Cortex of kidney (tissue), 1 donor: ENCODE data around the gene TOM1L1.

ENCODE experiments used
- DNase-seq: peaks from one replicate; lab custom pipeline; 2025; lab: John Stamatoyannopoulos, UW

Gene TOM1L1

GRCh38 chr17:54899201-54899600, 1.5 kb upstream of the TOM1L1 start:
- DNase-seq = no peak

GRCh38 chr17:54899721-54900456, 763 bp upstream of the TOM1L1 start:
- no peak for DNase-seq

DNA sequence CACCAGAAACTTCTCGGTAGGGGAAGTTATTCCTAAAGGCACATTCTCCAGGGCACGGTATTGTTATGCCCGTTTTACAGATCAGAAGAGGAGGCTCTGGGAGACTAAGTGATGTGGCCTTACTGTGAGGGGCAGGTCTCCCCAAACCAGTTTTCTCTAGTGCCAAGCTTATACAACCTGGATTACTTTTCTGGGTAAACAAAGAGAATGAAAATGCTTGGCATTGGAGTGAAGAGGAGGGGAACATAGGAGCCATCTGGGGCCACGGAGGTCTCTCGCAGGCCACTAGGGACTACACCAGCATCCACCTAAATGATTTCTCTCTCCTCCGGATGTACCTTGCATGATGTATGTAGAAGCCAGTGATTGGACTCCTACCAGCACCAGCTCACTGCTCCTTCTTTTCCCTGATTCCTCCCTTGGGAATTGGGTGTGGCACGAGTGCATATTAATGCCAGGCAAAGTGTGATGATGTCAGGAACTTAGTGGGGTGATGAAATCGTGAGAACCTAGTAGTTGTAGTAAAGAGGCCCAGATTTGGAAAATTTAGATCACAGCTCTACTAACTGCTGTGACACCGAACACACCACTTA, 674 bp downstream of the TOM1L1 start:
- DNase-seq = no peak

DNA sequence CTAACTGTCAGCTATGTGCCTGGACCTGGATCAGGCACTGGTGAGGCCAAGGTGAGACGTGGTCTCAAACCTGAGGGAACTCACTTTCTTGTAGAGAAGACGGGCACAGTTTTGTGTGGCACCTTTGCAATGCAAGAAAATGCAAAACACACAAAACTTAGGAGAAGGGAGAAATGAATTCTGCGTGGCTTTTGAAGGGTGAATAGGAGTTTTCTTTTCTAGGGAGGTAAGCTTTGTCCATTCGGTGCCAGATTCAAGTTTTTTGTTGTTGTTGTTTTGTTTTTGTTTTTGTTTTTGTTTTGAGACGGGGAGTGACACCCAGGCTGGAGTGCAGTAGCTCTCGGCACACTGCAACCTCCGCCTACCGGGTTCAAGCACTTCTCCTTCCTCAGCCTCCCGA, 1.4 kb downstream of the TOM1L1 start:
- DNase-seq = no peak

GRCh38 chr17:54902611-54903010, 2.0 kb downstream of the TOM1L1 start:
- no peak for DNase-seq

GRCh38 chr17:54903375-54903774, 2.7 kb downstream of the TOM1L1 start:
- DNase-seq = no peak

GRCh38 chr17:54906683-54907082, 6.0 kb downstream of the TOM1L1 start:
- no peak for DNase-seq

- no peak for DNase-seq
Measured at GRCh38 chr17:54907376-54907775, 6.7 kb downstream of the TOM1L1 start.

GRCh38 chr17:54909766-54910165, 9.1 kb downstream of the TOM1L1 start:
- DNase-seq = no peak

- no peak for DNase-seq
Measured at GRCh38 chr17:54916721-54917120, 16.1 kb downstream of the TOM1L1 start.

DNA sequence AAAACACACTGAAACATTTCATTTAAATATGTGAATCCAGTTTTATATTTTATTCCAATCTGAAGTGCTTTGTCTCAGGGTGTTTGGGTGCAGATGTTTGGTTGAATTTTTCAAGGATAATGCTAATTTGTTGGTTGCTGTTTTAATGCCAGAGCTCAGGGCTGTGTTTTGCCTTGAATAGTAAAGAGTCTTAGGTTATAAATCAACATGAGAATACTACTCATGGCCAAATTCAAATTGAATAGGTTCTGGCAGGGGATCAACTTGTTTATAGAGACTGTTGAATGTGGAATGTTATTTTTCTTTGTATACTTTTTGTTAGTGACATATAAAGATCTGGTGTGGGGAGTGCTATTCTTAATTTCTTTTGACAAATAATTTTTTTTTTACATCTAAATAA, 18.8 kb downstream of the TOM1L1 start:
- DNase-seq = no peak

DNA sequence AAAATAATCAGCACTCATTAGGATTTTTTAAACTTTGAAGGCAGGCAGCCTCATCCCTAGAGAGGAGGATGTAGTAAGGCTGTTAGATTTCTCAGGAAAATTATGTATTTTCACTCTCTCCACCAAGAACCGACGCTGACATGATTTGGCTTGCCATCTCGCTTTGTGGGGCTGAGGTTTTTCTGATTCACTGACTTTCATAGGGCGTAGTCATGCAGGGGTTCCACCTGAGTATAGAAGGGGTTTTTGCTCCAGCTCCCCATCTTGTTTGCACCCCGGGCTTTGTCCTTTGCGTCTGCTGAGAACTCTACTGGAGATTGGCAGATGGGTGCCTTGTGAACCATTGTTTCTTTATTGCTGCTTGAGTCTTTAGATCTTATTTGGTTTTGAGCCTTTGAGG, 20.2 kb downstream of the TOM1L1 start:
- DNase-seq = no peak

DNA sequence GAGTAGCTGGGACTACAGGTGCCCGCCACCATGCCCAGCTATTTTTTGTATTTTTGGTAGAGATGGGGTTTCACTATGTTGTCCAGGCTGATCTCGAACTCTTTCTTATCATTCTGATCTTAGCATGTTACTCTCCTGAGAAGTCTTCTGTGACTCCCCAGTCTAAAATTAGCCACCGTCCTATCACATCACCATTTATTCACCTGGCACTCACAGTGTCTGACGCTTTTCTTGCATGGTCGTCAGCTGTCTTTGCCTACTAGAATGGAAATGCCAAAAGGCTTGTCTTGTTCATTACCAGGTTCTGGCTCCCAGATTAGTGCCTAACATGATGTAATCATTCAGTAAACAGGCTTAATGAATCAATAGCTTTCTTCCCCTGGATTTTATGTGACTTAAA, 23.8 kb downstream of the TOM1L1 start:
- no peak for DNase-seq

GRCh38 chr17:54927525-54927924, 26.9 kb downstream of the TOM1L1 start:
- DNase-seq = no peak

GRCh38 chr17:54932711-54933110, 32.1 kb downstream of the TOM1L1 start:
- no peak for DNase-seq

GRCh38 chr17:54933921-54934320, 33.3 kb downstream of the TOM1L1 start:
- DNase-seq = no peak

GRCh38 chr17:54935471-54935870, 34.8 kb downstream of the TOM1L1 start:
- DNase-seq = no peak

DNA sequence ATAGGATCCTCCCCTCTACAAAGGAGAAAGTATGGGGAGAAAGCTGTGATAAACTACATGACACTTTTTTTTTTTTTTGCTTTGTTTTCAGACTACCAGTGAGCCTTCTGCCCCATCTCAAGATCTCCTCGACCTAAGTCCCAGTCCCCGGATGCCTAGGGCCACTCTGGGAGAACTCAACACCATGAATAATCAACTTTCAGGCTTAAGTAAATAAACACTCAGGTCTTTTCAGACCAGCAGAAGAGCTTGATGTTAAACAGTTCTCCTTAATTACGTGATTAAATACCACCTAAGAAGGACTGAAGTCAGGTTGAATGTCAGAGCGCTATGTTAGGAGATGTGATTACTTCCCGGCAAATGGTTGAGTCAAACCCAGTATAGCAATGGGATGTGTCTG, 36.4 kb downstream of the TOM1L1 start:
- no peak for DNase-seq

GRCh38 chr17:54937426-54937825, 36.8 kb downstream of the TOM1L1 start:
- no peak for DNase-seq

DNA sequence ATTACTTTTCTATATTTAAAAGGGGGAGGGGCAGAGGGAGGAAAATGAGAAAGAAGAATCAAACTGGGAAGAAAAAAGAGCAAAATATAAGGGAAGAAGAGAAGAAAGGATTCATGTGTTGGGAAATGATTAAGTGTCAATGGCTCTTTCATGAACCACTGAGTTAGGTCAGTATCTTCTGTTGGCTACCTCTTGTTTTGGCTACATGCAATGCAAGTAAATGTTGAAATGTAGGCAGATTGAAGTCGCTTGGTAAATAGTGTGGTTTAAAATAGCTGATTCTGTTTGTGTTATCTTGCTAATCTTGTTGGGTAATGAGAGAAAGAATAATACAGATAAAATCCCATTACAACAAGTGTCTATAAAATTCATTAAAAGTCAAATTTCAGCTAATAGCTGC, 40.6 kb downstream of the TOM1L1 start:
- no peak for DNase-seq

GRCh38 chr17:54944796-54945195, 44.1 kb downstream of the TOM1L1 start:
- no peak for DNase-seq

GRCh38 chr17:54945231-54945630, 44.6 kb downstream of the TOM1L1 start:
- no peak for DNase-seq

GRCh38 chr17:54945671-54946070, 45.0 kb downstream of the TOM1L1 start:
- no peak for DNase-seq

DNA sequence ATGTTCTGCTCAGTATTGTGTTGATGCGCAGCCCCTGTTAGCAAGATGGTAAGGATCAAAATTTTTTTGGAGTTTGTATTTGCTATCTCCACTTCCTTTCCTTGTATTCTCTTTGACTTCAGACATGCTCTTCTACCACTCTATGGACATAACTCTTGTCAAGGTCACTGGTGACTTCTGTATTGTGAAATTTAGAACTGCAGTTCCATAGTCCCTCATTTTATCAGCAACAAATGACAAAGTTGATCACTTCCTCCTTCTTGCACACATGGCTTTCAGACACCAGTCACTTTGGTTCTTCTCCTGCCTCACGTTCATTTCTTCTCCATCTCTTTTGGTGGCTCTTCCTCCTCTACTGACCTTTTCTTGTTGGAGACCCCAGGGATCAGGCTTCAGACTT, 46.7 kb downstream of the TOM1L1 start:
- no peak for DNase-seq
